ENCODE results near the gene SEPTIN3. TPM values are rescaled to one million over a fixed set of nuclear protein-coding genes. Genes with fewer than 3 reads are reported as not detected.

SEPTIN3 gene
- total RNA-seq, 4 donors from 2014 or later = not detected

DNA sequence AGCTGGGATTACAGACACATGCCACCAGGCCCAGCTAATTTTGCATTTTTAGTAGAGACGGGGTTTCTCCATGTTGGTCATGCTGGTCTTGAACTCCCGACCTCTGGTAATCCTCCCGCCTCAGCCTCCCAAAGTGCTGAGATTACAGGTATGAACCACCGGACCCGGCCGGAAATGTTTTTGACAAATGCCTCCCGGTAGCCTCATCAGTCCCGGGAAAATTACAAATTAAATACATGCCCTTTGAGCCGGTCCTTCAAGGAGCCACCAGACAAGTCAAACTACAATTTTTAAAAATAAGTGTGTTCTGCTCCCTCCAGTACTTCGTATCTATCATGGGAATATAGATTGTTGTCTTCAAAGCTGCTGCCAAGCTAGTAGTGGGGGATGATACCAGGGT lies 46.9 kb downstream of the SEPTIN3 start:
- H3K4me3 ChIP-seq = no peak overlapping the region
- no peaks in the 10 kb centered on the region for H3K36me3 ChIP-seq
- no peaks in the 10 kb centered on the region for H3K27me3 ChIP-seq
- no peaks in the 10 kb centered on the region for H3K4me1 ChIP-seq
- TF ChIP-seq, protein P1, sequence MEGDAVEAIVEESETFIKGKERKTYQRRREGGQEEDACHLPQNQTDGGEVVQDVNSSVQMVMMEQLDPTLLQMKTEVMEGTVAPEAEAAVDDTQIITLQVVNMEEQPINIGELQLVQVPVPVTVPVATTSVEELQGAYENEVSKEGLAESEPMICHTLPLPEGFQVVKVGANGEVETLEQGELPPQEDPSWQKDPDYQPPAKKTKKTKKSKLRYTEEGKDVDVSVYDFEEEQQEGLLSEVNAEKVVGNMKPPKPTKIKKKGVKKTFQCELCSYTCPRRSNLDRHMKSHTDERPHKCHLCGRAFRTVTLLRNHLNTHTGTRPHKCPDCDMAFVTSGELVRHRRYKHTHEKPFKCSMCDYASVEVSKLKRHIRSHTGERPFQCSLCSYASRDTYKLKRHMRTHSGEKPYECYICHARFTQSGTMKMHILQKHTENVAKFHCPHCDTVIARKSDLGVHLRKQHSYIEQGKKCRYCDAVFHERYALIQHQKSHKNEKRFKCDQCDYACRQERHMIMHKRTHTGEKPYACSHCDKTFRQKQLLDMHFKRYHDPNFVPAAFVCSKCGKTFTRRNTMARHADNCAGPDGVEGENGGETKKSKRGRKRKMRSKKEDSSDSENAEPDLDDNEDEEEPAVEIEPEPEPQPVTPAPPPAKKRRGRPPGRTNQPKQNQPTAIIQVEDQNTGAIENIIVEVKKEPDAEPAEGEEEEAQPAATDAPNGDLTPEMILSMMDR (IDR thresholded peaks at IDR 0.05) = no peak
- no peak for TF ChIP-seq POLR2A (IDR thresholded peaks at IDR 0.05)
- H3K9me3 ChIP-seq = peaks cover 0 to under 1% (median under 1%) of the 10 kb centered on the region in 4 donors
- DNase-seq = no peak
- no peak overlapping the region for H3K27ac ChIP-seq

DNA sequence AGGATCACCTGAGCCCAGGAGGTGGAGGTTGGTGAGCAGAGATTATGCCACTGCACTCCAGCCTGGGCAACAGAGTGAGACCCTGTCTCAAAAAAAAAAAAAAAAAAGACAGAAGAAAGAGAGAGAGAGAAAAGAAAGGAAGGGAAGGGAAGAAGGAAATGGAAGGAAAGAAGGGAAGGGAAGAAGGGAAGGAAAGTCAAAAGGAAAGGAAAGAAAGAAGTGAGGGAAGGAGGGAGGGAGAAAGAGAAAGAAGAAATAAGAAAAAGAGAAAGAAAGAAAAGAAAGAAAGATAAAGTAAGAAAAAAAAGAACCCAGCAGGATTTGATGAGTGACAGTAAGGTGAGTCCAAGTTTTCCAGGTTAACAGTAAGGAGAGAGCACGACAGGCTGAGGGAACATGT lies 49.0 kb downstream of the SEPTIN3 start:
- Histone ChIP-seq H3K4me1 (peaks cover 0 to 5% (median 0%) of the 10 kb centered on the region in 4 donors), H3K4me3 (no peak overlapping the region), H3K9me3 (no peaks in the 10 kb centered on the region), H3K36me3 (no peaks in the 10 kb centered on the region), H3K27ac (no peak overlapping the region), H3K27me3 (no peaks in the 10 kb centered on the region)
- no peak for TF ChIP-seq POLR2A (IDR thresholded peaks at IDR 0.05)
- TF ChIP-seq, protein P1 (IDR thresholded peaks at IDR 0.05) = no peak
- no peak for DNase-seq

Other genes starting within 250 kb of the SEPTIN3 start
- 10 to 100 TPM in 2 of 4 donors, 1 to 10 TPM in 2; 8.1 to 20.6 (median 10.2) TPM for gene CCDC134, start 168.8 kb upstream of the SEPTIN3 start, total RNA-seq
- 100 to 1,000 TPM in 3 of 4 donors, 10 to 100 TPM in 1; 66.0 to 221 (median 144) TPM for gene SREBF2, start 136.3 kb upstream of the SEPTIN3 start, total RNA-seq
- not detected for gene SHISA8, start 54.4 kb upstream of the SEPTIN3 start, total RNA-seq
- gene TNFRSF13C, start 42.6 kb upstream of the SEPTIN3 start, total RNA-seq = 10 to 100 TPM in 1 of 4 donors, 1 to 10 TPM in 2, under 1 TPM in 1; 0.35 to 52.8 (median 3.2) TPM
- gene CENPM, start 22.3 kb upstream of the SEPTIN3 start, total RNA-seq = 10 to 100 TPM; 14.2 to 71.0 (median 17.8) TPM
- gene WBP2NL, start 29.3 kb downstream of the SEPTIN3 start, total RNA-seq = 1 to 10 TPM; 2.1 to 4.0 (median 3.4) TPM
- 100 to 1,000 TPM in 1 of 4 donors, 10 to 100 TPM in 3; 31.4 to 102 (median 86.9) TPM for gene NAGA, start 101.4 kb downstream of the SEPTIN3 start, total RNA-seq
- 10 to 100 TPM in 1 of 4 donors, 1 to 10 TPM in 3; 5.8 to 14.6 (median 7.6) TPM for gene PHETA2, start 104.8 kb downstream of the SEPTIN3 start, total RNA-seq
- gene SMDT1, start 110.3 kb downstream of the SEPTIN3 start, total RNA-seq = 10 to 100 TPM in 3 of 4 donors, 1 to 10 TPM in 1; 9.9 to 18.2 (median 17.0) TPM
- 10 to 100 TPM; 57.2 to 88.1 (median 61.0) TPM for gene NDUFA6, start 121.3 kb downstream of the SEPTIN3 start, total RNA-seq
- gene CYP2D6, start 161.4 kb downstream of the SEPTIN3 start, total RNA-seq = 100 to 1,000 TPM in 2 of 4 donors, 10 to 100 TPM in 2; 18.2 to 329 (median 117) TPM

All from Peyer's patch (tissue), 4 donors.